ENCODE results near the gene ATP5PD. TPM values are rescaled to one million over a fixed set of nuclear protein-coding genes. Genes with fewer than 3 reads are reported as not detected.

Gene ATP5PD
- total and polyA plus RNA-seq, 8 donors: 199 to 237 (median 212) TPM

DNA sequence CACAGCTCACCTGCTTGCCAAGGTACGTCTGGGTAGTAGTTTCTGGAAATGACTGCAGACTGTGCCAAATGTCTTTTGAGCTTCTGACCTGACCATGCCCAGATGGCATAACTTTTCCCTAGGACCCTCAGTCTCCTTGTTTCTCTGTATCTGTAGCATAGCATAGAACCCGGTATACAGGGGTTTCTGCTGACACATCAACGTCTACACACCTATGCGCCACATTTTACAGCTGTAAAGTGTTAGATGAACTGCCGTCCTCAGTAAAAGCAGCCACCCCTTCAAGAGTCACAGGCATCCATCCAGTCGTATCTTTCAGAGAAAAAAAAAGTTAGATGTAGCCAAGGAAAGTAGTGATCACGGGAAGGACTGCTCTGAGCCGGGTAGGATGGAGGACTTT, 17.7 kb upstream of the ATP5PD start:
- intact Hi-C loops (cut with DNase I): no loop called here
- H3K4me3 ChIP-seq: no peak overlapping the region
- H3K4me1 ChIP-seq: peaks cover 4 to 12% of the 10 kb centered on the region in 2 donors
- no peak overlapping the region for H3K27ac ChIP-seq
- H3K27me3 ChIP-seq: no peaks in the 10 kb centered on the region
- ATAC-seq (no peak), DNase-seq (no peak)
- TF ChIP-seq, protein P1, sequence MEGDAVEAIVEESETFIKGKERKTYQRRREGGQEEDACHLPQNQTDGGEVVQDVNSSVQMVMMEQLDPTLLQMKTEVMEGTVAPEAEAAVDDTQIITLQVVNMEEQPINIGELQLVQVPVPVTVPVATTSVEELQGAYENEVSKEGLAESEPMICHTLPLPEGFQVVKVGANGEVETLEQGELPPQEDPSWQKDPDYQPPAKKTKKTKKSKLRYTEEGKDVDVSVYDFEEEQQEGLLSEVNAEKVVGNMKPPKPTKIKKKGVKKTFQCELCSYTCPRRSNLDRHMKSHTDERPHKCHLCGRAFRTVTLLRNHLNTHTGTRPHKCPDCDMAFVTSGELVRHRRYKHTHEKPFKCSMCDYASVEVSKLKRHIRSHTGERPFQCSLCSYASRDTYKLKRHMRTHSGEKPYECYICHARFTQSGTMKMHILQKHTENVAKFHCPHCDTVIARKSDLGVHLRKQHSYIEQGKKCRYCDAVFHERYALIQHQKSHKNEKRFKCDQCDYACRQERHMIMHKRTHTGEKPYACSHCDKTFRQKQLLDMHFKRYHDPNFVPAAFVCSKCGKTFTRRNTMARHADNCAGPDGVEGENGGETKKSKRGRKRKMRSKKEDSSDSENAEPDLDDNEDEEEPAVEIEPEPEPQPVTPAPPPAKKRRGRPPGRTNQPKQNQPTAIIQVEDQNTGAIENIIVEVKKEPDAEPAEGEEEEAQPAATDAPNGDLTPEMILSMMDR (IDR thresholded peaks at IDR 0.05): no peak
- H3K9me3 ChIP-seq: no peaks in the 10 kb centered on the region
- peaks cover 0 to 55% of the 10 kb centered on the region in 2 donors for H3K36me3 ChIP-seq

DNA sequence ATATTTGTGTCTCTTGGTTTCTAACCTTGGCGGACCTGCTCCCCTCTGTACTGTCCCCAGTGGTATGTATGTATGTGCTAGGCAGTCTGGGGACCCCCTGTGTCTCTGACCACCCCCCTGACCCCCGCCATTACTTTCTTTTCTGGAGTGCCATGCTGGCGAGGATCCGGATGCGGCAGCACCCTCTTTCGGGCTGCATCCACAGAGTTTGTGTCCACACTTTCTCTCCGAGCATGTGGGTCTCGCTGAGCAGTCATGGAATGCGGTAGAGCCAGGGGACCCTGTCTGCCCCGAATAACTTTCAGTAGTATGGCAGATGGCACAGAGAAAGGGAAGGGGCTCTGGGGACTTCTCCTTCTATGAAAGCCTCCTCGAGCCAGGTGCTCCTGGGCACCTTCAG, 17.3 kb upstream of the ATP5PD start:
- ATAC-seq: no peak
- H3K9me3 ChIP-seq: no peaks in the 10 kb centered on the region
- peaks cover 0 to 57% of the 10 kb centered on the region in 2 donors for H3K36me3 ChIP-seq
- no peak for DNase-seq
- TF ChIP-seq, protein P1 (IDR thresholded peaks at IDR 0.05): no peak
- intact Hi-C loops (cut with DNase I): no loop called here
- peaks cover 5 to 12% of the 10 kb centered on the region in 2 donors for H3K4me1 ChIP-seq
- no peaks in the 10 kb centered on the region for H3K27me3 ChIP-seq
- no peak overlapping the region for H3K27ac ChIP-seq
- no peak overlapping the region for H3K4me3 ChIP-seq

DNA sequence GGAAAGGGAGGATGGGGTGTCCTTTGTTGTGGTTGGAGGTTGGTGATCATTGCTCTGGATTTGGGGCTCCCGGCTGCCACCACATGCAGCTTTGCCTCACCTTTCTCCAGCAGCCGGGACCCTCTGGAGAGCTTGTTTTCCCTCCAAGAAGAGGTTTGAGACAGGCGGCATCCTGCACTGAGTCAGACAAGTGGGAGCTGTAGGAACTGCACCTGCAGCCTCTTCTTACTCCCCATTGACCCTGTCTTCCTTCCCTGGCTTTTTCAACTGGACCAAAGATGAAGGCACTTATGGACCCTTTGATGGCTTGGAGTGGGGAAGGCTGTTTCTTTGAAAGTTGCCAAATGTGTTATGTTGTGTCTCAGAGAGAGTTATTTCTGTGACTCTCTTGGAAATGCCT, 16.9 kb upstream of the ATP5PD start:
- H3K36me3 ChIP-seq: peaks cover 0 to 57% of the 10 kb centered on the region in 2 donors
- intact Hi-C loops (cut with DNase I): no loop called here
- ATAC-seq (no peak), DNase-seq (no peak)
- peaks cover 5 to 12% of the 10 kb centered on the region in 2 donors for H3K4me1 ChIP-seq
- H3K9me3 ChIP-seq: no peaks in the 10 kb centered on the region
- H3K27ac ChIP-seq: no peak overlapping the region
- no peak overlapping the region for H3K4me3 ChIP-seq
- TF ChIP-seq, protein P1 (IDR thresholded peaks at IDR 0.05): no peak
- H3K27me3 ChIP-seq: no peaks in the 10 kb centered on the region

DNA sequence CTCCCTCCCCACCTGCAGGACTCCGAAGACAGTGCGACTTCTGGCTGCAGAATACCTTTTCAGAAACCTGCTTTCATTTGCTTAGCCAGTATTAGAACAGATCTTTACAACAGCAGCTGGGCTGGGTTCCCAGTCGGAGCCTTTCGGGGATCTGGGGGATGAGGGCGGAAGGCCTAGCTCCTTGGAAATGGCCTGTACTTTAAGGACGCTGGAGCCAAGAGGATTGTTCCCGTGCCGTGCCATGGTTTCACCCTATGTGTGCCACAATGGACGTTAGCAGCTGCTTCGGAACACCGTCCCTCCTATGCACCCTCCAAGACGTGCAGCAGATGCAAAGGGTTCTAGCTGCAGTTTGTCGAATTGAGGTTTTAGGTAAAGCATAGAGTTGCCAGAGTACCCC, 16.4 kb upstream of the ATP5PD start:
- no peak for DNase-seq
- no peaks in the 10 kb centered on the region for H3K9me3 ChIP-seq
- intact Hi-C loops (cut with DNase I): no loop called here
- TF ChIP-seq, protein P1 (IDR thresholded peaks at IDR 0.05): no peak
- H3K36me3 ChIP-seq: peaks cover 0 to 57% of the 10 kb centered on the region in 2 donors
- no peaks in the 10 kb centered on the region for H3K27me3 ChIP-seq
- no peak overlapping the region for H3K4me3 ChIP-seq
- H3K27ac ChIP-seq: no peak overlapping the region
- H3K4me1 ChIP-seq: peaks cover 5 to 12% of the 10 kb centered on the region in 2 donors
- no peak for ATAC-seq

DNA sequence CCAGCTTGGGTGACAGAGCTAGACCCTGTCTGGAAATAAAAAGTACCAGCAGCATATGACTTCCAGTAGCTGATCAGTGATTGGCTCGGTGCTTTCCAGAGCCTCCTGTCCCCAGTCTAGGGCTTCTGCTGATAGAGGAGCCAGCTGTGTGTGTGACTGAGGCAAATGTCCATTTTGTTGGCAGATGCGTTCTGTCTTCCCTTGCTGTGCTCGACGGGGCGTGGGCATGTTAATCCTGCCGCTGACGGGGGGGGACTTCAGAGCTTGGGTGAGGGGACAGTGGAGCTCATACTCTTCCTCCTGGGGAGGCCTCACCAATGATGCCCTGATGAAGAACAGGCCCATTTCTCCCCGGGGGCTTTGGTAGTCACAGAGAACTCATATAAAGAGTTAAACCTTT, 14.8 kb upstream of the ATP5PD start:
- no peaks in the 10 kb centered on the region for H3K27me3 ChIP-seq
- TF ChIP-seq, protein P1 (IDR thresholded peaks at IDR 0.05): no peak
- H3K4me3 ChIP-seq: no peak overlapping the region
- intact Hi-C loops (cut with DNase I): no loop called here
- no peak for DNase-seq
- H3K4me1 ChIP-seq: peaks cover 5 to 12% of the 10 kb centered on the region in 2 donors
- H3K27ac ChIP-seq: no peak overlapping the region
- no peak for ATAC-seq
- no peaks in the 10 kb centered on the region for H3K9me3 ChIP-seq
- H3K36me3 ChIP-seq: peaks cover 0 to 66% of the 10 kb centered on the region in 2 donors

All from left lung (tissue), 10 donors.